ENCODE results near the gene SP140. TPM values are rescaled to one million over a fixed set of nuclear protein-coding genes. Genes with fewer than 3 reads are reported as not detected.
"Not testable (repeated sequence)": the region's sequence is repeated elsewhere in the genome, so short reads cannot be mapped to it uniquely, and the experiment has no call there.

The SP140 gene
- total RNA-seq, 2 donors from 2014 or later: 55.3 to 67.9 TPM

DNA sequence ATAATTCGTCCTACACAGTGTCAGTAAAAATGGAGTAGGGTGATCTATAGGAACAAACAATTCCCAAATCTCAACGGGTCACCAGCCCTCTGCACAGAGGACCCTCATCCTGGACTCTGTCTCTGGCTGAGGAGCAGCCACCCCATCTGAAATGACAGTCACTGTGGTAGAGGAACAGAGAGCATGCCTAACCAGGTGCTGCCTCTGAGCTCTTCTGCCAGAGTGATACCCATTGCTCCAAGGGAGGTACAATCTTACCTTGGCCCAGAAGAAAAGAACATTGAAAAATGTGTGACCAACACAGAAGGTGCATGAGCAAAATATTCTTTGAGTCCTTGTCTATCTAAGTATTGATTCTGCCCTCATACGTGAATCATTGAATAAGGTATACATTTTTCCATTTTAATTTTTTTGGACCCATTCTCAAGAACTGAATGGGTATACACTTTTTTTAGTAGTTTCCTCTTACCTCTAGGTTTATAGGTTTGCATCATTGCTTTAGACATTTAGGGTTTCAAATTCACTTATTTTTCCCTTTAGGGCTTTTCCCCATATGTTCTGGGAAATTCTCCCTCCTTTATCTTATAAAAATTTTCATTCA, 8.7 kb downstream of the SP140 start:
- Mint-ChIP-seq H3K27ac (peak overlapping the region; percentile 49 to 68), H3K9me3 (peaks cover 10% of the 10 kb centered on the region), H3K4me3 (peak overlapping the region; percentile 36), H3K27me3 (no peaks in the 10 kb centered on the region), H3K4me1 (ENCODE audit: low read depth in 2 of 2) (peaks cover 29 to 42% of the 10 kb centered on the region in 2 donors), H3K36me3 (peaks cover 38% of the 10 kb centered on the region)
- no peak for DNase-seq (ENCODE audit: low spot score)
- peak in 1 of 2 donors; percentile 41 for ATAC-seq

DNA sequence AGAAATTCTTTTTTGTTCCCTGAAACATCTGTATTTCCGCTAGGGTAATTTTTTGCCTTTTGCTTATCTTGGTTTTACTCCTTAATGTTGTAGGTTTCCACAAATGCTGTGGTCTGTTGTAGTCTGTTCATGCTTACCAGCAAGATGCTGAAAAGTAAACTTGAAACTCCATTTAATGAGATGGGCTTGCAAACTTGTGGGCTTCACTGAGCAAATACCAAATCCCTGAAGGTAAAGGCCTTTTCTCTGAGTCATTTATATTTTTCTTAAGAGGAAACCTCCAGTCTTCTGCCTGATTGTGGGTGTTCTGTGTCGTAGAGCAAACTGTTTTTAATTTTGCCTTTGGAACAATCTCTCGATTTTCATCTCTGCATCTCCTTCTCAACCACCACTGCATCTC, 9.3 kb downstream of the SP140 start:
- Mint-ChIP-seq H3K27ac (peak overlapping the region; percentile 49 to 68), H3K9me3 (peaks cover 9% of the 10 kb centered on the region), H3K4me1 (ENCODE audit: low read depth in 2 of 2) (peaks cover 28 to 39% of the 10 kb centered on the region in 2 donors), H3K4me3 (peak overlapping the region; percentile 36), H3K27me3 (no peaks in the 10 kb centered on the region), H3K36me3 (peaks cover 35% of the 10 kb centered on the region)
- ATAC-seq (peak in 1 of 2 donors; percentile 89), DNase-seq (ENCODE audit: low spot score) (no peak)

DNA sequence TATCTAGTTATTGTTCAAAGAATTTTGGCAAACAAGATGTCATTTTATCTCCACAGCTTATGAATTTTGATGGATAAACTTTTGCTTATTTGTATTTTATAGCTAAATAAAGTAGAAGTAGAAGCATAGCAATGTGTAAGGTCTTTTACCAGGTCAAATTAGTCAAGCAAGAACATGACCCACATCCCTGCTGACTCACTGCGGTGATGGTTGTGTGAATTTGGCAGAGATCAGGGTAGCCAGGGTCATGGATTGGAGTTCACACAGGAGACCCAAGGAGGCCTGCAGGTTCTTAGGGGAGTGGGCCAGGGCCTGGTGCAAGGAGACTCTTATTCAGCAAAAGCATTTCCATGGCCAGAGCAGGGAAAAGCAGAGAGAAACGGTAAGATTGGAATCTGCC, 18.7 kb downstream of the SP140 start:
- DNase-seq (ENCODE audit: low spot score) (no peak), ATAC-seq (no peak)
- Mint-ChIP-seq H3K27me3 (no peaks in the 10 kb centered on the region), H3K4me1 (ENCODE audit: low read depth in 2 of 2) (no peaks in the 10 kb centered on the region), H3K36me3 (peaks cover 28% of the 10 kb centered on the region), H3K9me3 (no peaks in the 10 kb centered on the region), H3K4me3 (no peak overlapping the region), H3K27ac (no peak overlapping the region)

DNA sequence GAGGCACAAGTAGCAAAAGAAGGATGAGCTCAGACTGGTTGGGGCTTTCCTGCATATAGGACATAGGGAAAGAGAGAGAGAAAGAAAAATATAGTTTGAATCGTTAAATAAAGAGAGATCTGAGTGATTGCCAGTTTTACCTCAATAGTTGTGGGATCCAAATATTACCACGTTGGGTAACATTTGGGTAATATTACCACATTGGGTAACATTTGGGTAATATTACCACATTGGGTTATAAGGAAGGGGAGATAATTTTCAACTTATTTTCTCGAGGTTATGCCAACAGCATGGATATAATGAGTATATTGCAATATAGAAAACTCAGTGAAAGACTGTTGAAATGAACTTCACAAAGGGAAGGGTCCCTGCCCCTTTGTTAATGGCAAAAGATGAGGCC, 20.7 kb downstream of the SP140 start:
- Mint-ChIP-seq H3K27ac (no peak overlapping the region), H3K36me3 (peaks cover 17% of the 10 kb centered on the region), H3K27me3 (no peaks in the 10 kb centered on the region), H3K4me1 (ENCODE audit: low read depth in 2 of 2) (no peaks in the 10 kb centered on the region), H3K9me3 (no peaks in the 10 kb centered on the region), H3K4me3 (no peak overlapping the region)
- no peak for ATAC-seq
- no peak for DNase-seq (ENCODE audit: low spot score)

DNA sequence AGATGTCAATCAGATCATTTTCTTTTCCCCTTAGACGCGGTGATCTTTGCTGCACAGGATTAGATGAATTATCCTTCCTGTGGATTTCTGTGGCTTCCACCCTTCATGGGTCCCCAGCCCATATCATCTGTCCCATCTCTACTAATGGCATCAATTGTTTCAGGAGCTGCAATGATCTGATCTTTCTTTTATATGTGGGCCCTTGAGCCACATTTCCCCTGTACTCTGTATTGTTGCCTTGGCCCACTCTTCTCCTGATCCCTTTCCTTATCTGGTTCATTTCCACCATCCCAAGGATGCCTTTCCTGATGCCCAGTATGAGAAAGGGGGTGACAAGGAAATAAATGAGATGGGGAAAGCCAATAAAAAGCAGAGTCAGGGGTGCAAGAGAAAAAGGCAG, 24.7 kb downstream of the SP140 start:
- H3K9me3 Mint-ChIP-seq: no peaks in the 10 kb centered on the region
- H3K4me3 Mint-ChIP-seq: no peak overlapping the region
- no peaks in the 10 kb centered on the region for H3K36me3 Mint-ChIP-seq
- ATAC-seq (no peak), DNase-seq (ENCODE audit: low spot score) (no peak)
- H3K4me1 Mint-ChIP-seq (ENCODE audit: low read depth in 2 of 2): no peaks in the 10 kb centered on the region
- no peaks in the 10 kb centered on the region for H3K27me3 Mint-ChIP-seq
- no peak overlapping the region for H3K27ac Mint-ChIP-seq

DNA sequence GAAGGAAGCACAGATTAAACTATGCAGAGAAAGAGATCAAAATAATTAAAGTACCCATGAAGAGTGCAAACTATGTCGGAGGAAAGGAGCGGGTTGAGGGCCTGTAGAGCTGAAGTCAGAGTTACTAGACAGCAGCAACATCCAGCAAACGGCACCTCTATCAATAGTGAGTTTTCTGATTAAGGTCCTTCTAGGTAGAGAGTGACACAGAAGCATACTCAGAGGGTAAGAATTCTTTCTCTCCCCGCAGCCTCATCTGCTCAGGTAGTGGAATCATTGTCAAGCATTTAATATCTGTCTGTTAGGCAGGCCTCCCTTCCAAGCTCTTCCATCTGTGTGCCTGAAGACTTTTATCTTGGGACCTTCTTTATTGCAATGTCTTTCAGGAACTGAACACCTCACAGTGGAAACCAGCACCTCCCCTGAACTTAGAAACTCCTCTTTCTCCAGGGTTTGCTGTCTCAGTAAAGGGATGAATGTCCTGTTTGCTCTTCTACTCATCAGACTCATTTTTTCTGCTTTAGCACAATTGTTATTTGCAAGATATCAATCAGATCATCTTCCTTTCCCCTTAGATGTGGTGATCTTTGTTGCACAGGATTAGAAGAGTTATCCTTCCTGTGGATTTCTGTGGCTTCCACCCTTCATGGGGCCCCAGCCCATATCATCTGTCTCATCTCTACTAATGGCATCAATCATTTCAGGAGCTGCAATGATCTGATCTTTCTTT, 28.8 kb downstream of the SP140 start:
- Mint-ChIP-seq H3K9me3 (no peaks in the 10 kb centered on the region), H3K4me3 (no peak overlapping the region), H3K27ac (no peak overlapping the region), H3K27me3 (no peaks in the 10 kb centered on the region), H3K36me3 (peaks cover 9% of the 10 kb centered on the region), H3K4me1 (ENCODE audit: low read depth in 2 of 2) (peaks cover 8 to 10% of the 10 kb centered on the region in 2 donors)
- ATAC-seq (peak; percentile 11 to 63), DNase-seq (ENCODE audit: low spot score) (no peak)

DNA sequence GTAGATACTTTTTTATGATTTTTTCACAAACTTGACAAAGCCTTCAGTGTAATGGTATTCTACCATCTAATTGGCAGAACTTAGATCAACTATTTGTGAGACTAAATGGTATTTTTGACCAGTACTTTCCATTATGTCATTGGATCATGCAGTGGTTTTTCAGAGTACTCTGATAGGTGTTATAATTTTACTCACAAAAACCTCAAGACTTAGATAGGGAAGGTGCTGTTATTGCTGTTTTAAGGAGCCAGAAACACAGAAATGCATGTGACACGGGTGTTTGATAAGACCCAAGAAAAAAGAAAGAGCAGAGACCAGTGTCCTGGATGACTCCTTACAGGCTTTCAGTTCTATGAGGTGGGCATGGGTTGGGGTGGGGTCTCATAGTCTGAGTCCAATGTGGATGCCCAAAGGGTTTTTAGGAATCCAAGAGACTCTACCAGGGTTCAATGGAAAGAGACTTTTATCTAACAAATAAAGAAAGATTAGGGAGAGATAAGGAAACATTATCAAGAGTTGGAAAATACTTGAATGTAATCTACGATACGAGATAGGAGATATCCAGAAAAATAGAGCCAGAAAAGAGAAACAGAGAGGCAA, 31.3 kb downstream of the SP140 start:
- Mint-ChIP-seq H3K4me1 (ENCODE audit: low read depth in 2 of 2) (peaks cover 21 to 26% of the 10 kb centered on the region in 2 donors), H3K27ac (peak overlapping the region; percentile 2 to 78), H3K4me3 (no peak overlapping the region), H3K36me3 (peaks cover 27% of the 10 kb centered on the region), H3K27me3 (no peaks in the 10 kb centered on the region), H3K9me3 (no peaks in the 10 kb centered on the region)
- ATAC-seq (peak in 1 of 2 donors; percentile 67), DNase-seq (ENCODE audit: low spot score) (no peak)

DNA sequence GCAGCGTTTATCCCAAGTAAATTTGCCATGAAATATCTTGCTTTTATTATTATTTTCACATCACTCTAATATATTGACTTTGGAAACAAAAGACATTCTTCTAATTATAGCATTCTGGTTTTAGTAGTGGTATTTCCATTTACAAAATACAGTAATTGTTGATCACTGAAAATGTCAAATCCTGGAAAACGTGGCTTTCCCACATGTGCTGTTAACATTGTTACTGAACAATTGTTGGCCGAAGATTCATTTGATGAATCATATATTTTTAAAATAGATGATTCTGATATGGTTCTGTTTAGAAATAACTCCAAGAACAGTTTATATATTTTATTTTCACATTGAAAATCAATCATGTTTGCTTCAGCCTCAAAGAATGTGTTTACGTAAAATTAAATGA, 32.9 kb downstream of the SP140 start:
- Mint-ChIP-seq H3K4me1 (ENCODE audit: low read depth in 2 of 2) (peaks cover 37 to 38% of the 10 kb centered on the region in 2 donors), H3K27me3 (no peaks in the 10 kb centered on the region)

DNA sequence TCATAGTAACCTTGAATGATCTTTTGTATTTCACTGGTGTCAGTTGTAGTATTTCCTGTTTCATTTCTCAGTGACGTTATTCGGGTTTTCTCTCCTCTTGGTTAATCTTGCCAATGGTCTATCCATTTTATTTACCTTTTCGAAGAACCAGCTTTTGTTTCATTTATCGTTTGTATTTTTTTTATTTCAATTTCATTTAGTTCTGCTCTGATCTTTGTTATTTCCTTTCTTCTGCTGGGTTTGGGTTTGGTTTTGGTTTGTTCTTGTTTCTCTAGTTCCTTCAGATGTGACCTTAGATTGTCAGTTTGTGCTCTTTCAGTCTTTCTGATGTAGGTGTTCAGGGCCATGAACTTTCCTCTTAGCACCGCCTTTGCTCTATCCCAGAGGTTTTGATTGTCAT, 36.7 kb downstream of the SP140 start:
- H3K4me1 Mint-ChIP-seq (ENCODE audit: low read depth in 2 of 2): peaks cover 35% of the 10 kb centered on the region in 2 donors
- H3K27ac Mint-ChIP-seq: peak overlapping the region in 1 of 2 donors; percentile 42
- no peaks in the 10 kb centered on the region for H3K9me3 Mint-ChIP-seq
- H3K27me3 Mint-ChIP-seq: no peaks in the 10 kb centered on the region
- H3K4me3 Mint-ChIP-seq: peak overlapping the region; percentile 57
- peaks cover 42% of the 10 kb centered on the region for H3K36me3 Mint-ChIP-seq
- ATAC-seq (no peak), DNase-seq (ENCODE audit: low spot score) (no peak)

More for the DNA sequence above, 32.9 kb downstream of the SP140 start:
- Mint-ChIP-seq H3K36me3 (peaks cover 39% of the 10 kb centered on the region), H3K27ac (no peak overlapping the region), H3K4me3 (no peak overlapping the region), H3K9me3 (no peaks in the 10 kb centered on the region)
- DNase-seq (ENCODE audit: low spot score): no peak
- no peak for ATAC-seq

DNA sequence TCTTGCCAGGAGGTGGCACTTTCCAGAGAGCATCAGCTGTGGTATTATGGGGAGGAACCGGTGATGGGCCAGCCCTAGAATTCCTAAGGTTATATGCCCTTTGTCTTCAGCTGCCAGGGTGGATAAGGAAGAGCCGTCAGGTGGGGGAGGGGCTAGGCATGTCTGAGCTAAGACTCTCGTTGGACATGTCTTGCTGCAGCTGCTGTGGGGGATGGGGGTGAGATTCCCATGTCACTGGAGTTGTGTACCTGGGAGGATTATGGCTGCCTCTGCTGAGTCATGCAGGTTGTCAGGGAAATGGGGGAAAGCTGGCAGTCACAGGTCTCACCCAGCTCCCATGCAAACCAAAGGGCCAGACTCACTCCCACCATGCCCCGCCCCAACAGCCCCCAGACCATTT, 39.4 kb downstream of the SP140 start:
- not testable (repeated sequence) for H3K27ac Mint-ChIP-seq; H3K9me3 Mint-ChIP-seq; ATAC-seq; H3K27me3 Mint-ChIP-seq; DNase-seq (ENCODE audit: low spot score); H3K4me3 Mint-ChIP-seq
- peaks cover 41 to 52% of the 10 kb centered on the region in 2 donors for H3K4me1 Mint-ChIP-seq (ENCODE audit: low read depth in 2 of 2)
- peaks cover 57% of the 10 kb centered on the region for H3K36me3 Mint-ChIP-seq

DNA sequence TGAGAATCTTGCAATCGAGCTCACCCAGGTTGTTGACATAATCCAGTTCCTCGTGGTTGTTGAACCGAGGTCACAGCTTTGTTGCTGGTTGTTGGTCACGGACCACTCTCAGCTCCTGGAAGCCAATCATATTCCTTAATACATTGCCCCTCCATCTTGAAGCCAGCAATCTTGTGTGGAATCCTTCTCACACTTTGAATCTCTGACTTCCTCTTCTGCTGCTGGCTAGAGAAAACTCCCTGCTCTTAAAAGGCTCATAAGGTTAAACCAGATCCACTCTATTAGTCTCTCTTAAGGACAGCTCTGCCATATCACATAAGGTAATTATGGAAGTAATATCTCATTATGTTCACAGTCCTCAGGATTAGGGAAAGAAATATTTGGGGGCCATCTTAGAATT, 41.1 kb downstream of the SP140 start:
- peaks cover 6% of the 10 kb centered on the region for H3K9me3 Mint-ChIP-seq
- no peaks in the 10 kb centered on the region for H3K27me3 Mint-ChIP-seq
- H3K4me1 Mint-ChIP-seq (ENCODE audit: low read depth in 2 of 2): peaks cover 27 to 43% of the 10 kb centered on the region in 2 donors
- H3K36me3 Mint-ChIP-seq: peaks cover 57% of the 10 kb centered on the region
- H3K27ac Mint-ChIP-seq: peak overlapping the region in 1 of 2 donors; percentile 11
- DNase-seq (ENCODE audit: low spot score) (no peak), ATAC-seq (no peak)
- H3K4me3 Mint-ChIP-seq: no peak overlapping the region

DNA sequence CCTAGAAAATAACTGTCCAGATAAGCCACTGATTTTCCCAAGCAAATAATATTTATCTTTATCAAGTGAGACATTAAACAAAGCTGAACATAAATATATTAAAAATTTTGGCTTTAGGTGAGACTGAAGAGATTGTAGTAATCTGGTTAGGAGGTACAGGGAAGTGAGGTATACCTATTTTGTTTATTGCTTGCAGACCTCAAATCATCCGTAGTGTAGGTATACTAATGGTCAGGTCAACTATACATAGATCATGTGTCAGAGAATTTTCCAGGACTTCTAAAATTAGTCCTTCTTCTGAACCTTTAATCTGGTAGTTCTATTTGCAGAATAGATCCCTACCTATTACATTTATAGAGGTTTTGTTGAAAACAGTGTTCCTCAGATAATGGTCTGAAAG, 41.5 kb downstream of the SP140 start:
- peaks cover 6% of the 10 kb centered on the region for H3K9me3 Mint-ChIP-seq
- no peak for DNase-seq (ENCODE audit: low spot score)
- peaks cover 56% of the 10 kb centered on the region for H3K36me3 Mint-ChIP-seq
- peak overlapping the region; percentile 11 to 60 for H3K27ac Mint-ChIP-seq
- no peak for ATAC-seq
- H3K4me3 Mint-ChIP-seq: no peak overlapping the region
- no peaks in the 10 kb centered on the region for H3K27me3 Mint-ChIP-seq
- peaks cover 23 to 39% of the 10 kb centered on the region in 2 donors for H3K4me1 Mint-ChIP-seq (ENCODE audit: low read depth in 2 of 2)

DNA sequence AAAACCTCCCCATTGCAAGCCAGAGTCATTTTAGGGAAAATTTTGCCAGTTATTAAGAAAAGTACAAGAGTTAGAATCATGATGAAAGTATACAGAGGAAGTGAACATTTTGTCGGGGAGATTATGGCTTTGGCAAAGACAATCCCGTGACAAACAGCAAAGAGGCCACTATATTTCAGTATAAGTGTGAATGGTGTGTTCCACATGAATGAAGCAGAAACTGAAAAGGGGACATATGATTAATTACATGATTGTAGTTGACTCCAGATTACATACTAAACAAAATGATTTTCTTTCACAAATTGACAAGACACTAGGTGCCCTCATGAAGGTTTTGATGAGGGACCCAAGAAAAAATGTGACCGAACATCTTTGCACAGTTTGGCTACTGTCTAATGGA, 42.0 kb downstream of the SP140 start:
- peak overlapping the region; percentile 11 to 60 for H3K27ac Mint-ChIP-seq

More for the DNA sequence above, 42.0 kb downstream of the SP140 start:
- ATAC-seq (peak in 1 of 2 donors; percentile 69), DNase-seq (ENCODE audit: low spot score) (no peak)
- Mint-ChIP-seq H3K4me1 (ENCODE audit: low read depth in 2 of 2) (peaks cover 18 to 34% of the 10 kb centered on the region in 2 donors), H3K27me3 (no peaks in the 10 kb centered on the region), H3K36me3 (peaks cover 54% of the 10 kb centered on the region), H3K4me3 (peak overlapping the region; percentile 25), H3K9me3 (peaks cover 6% of the 10 kb centered on the region)

Data from natural killer cell treated with Interleukin-12 subunit alpha and Interleukin-12 subunit beta and Interleukin-15 and Interleukin-18, amount 100 ng/mL, for 72 hours (primary cell).